ENCODE results near the gene STXBP1. TPM values are rescaled to one million over a fixed set of nuclear protein-coding genes. Genes with fewer than 3 reads are reported as not detected.

The STXBP1 gene
- total and polyA plus RNA-seq, 9 of the 15 experiments (the other 6 are each of a cell fraction or from before 2014, with no cell fraction given): 4.6 to 35.1 (median 9.7) TPM

- no peak for FAIRE-seq
- BruUV-seq (replicated peaks): no TSS peak
- Histone ChIP-seq H3K9me3 (replicated peaks; ENCODE audit: control insufficient read depth, insufficient read depth, low read depth, low read length) (no peaks in the 10 kb centered on the region; the same call in 1 of the 2 replicates), H3K4me3 (no peak overlapping the region), H3K36me3 (ENCODE audit: control insufficient read depth, insufficient read depth, low read length) (peaks cover 24% of the 10 kb centered on the region), H4K20me1 (replicated peaks; ENCODE audit: control insufficient read depth, insufficient read depth, low read length) (no peaks in the 10 kb centered on the region), H3K79me2 (ENCODE audit: control insufficient read depth, insufficient read depth, low read length) (peaks cover 3% of the 10 kb centered on the region; the same call in 1 of the 3 replicates), H3K27me3 (ENCODE audit: control insufficient read depth in 2 of 2, insufficient read depth in 2 of 2, low read length in 2 of 2) (no peaks in the 10 kb centered on the region), H2AFZ (ENCODE audit: low read depth, low read length) (no peak overlapping the region), H3K9ac (ENCODE audit: insufficient read depth in 1 of 2, low read depth in 2 of 2, low read length in 2 of 2) (no peak overlapping the region), H3K4me1 (replicated peaks in 1 of 2; ENCODE audit: control insufficient read depth in 2 of 2, insufficient read depth in 2 of 2, low read length in 2 of 2) (peaks cover 15 to 24% of the 10 kb centered on the region in 2 experiments; a peak in 4 of 5 replicates), H3K9me1 (ENCODE audit: control insufficient read depth, insufficient read depth, low read length) (no peaks in the 10 kb centered on the region), H3K4me2 (ENCODE audit: insufficient read depth, low read length) (no peak overlapping the region), H3K27ac (ENCODE audit: extremely low read depth, low read depth, low read length) (no peak overlapping the region)
- POLR2A ChIA-PET: interaction anchor here (1.0 kb wide), 1 partner anchor 9 kb away, joined by 3 read pairs; no protein-coding TSS in a partner anchor
- DNase-seq (ENCODE audit: extremely low read depth in 1 of 4, low spot score in 3 of 4): no peak
- intact Hi-C loops (cut with micrococcal nuclease): no loop called here
- CTCF ChIA-PET (ENCODE audit: low intra/inter-chr PET ratio): no interaction called here
- no peak for ATAC-seq
- in situ Hi-C loops (cut with MboI): no loop called here
- 62% methylated on average over 5 of the region's 5 CpGs for WGBS (ENCODE audit: insufficient coverage, low coverage, missing lambda C conversion rate)
- TF ChIP-seq CBX8 (IDR thresholded peaks at IDR 0.05; ENCODE audit: borderline replicate concordance, extremely low read depth, low read depth, low read length, poor library complexity, severe bottlenecking) (no peak), SREBF2 (CRISPR knock-in tag; IDR thresholded peaks at IDR 0.05) (no peak), CTCFL (IDR thresholded peaks at IDR 0.05; ENCODE audit: borderline replicate concordance, insufficient read depth, low read depth, low read length, poor library complexity, severe bottlenecking) (no peak), CXXC5 (CRISPR knock-in tag; IDR thresholded peaks at IDR 0.05) (no peak), ARID1B (IDR thresholded peaks at IDR 0.05) (no peak), ZNF785 (CRISPR knock-in tag; IDR thresholded peaks at IDR 0.05) (no peak), KAT2B (IDR thresholded peaks at IDR 0.05; ENCODE audit: low read depth, low read length) (no peak), GMEB1 (CRISPR knock-in tag; IDR thresholded peaks at IDR 0.05) (no peak), IFI16 (CRISPR knock-in tag; IDR thresholded peaks at IDR 0.05) (no peak), TRIM28 (IDR thresholded peaks at IDR 0.05) (no peak), SIN3B (IDR thresholded peaks at IDR 0.05; ENCODE audit: low read depth) (no peak), PURB (CRISPR knock-in tag; IDR thresholded peaks at IDR 0.05; ENCODE audit: low read depth) (no peak), ZNF217 (CRISPR knock-in tag; IDR thresholded peaks at IDR 0.05) (no peak)
- TF ChIP-seq, protein P1, sequence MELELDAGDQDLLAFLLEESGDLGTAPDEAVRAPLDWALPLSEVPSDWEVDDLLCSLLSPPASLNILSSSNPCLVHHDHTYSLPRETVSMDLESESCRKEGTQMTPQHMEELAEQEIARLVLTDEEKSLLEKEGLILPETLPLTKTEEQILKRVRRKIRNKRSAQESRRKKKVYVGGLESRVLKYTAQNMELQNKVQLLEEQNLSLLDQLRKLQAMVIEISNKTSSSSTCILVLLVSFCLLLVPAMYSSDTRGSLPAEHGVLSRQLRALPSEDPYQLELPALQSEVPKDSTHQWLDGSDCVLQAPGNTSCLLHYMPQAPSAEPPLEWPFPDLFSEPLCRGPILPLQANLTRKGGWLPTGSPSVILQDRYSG (tag; conservative IDR thresholded peaks at IDR 0.05; ENCODE audit: low read depth): no peak
- TF ChIP-seq, protein P2, sequence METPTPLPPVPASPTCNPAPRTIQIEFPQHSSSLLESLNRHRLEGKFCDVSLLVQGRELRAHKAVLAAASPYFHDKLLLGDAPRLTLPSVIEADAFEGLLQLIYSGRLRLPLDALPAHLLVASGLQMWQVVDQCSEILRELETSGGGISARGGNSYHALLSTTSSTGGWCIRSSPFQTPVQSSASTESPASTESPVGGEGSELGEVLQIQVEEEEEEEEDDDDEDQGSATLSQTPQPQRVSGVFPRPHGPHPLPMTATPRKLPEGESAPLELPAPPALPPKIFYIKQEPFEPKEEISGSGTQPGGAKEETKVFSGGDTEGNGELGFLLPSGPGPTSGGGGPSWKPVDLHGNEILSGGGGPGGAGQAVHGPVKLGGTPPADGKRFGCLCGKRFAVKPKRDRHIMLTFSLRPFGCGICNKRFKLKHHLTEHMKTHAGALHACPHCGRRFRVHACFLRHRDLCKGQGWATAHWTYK (CRISPR knock-in tag; IDR thresholded peaks at IDR 0.05): no peak
- TF ChIP-seq, protein P3, sequence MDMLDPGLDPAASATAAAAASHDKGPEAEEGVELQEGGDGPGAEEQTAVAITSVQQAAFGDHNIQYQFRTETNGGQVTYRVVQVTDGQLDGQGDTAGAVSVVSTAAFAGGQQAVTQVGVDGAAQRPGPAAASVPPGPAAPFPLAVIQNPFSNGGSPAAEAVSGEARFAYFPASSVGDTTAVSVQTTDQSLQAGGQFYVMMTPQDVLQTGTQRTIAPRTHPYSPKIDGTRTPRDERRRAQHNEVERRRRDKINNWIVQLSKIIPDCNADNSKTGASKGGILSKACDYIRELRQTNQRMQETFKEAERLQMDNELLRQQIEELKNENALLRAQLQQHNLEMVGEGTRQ (CRISPR knock-in tag; IDR thresholded peaks at IDR 0.05): no peak
These were observed 42.5 kb downstream of the STXBP1 start for GRCh38 chr9:127654619-127655018.

Measured in K562 (cell line).